ENCODE results near the gene BCL2L12. TPM values are rescaled to one million over a fixed set of nuclear protein-coding genes. Genes with fewer than 3 reads are reported as not detected.
"Not testable (repeated sequence)": the region's sequence is repeated elsewhere in the genome, so short reads cannot be mapped to it uniquely, and the experiment has no call there.

The BCL2L12 gene, protein sequence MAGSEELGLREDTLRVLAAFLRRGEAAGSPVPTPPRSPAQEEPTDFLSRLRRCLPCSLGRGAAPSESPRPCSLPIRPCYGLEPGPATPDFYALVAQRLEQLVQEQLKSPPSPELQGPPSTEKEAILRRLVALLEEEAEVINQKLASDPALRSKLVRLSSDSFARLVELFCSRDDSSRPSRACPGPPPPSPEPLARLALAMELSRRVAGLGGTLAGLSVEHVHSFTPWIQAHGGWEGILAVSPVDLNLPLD
- 1 to 10 TPM; 2.5 to 3.0 TPM for total RNA-seq

- H3K27ac ChIP-seq: peak within 1 kb of the TSS; percentile 80 to 93
- ATAC-seq (ENCODE audit: insufficient number of reproducible peaks, low FRiP score, low read depth) (peak; percentile 63), DNase-seq (ENCODE audit: low spot score) (peak; percentile 91)
- no peaks in the 10 kb centered on the region for H3K27me3 ChIP-seq (replicated peaks; ENCODE audit: insufficient read depth)
- H3K36me3 ChIP-seq: peaks cover 17% of the 10 kb centered on the region
- peak within 1 kb of the TSS; percentile 89 for H3K4me3 ChIP-seq
- no peaks in the 10 kb centered on the region for H3K9me3 ChIP-seq
- no peak for TF ChIP-seq CTCF (IDR thresholded peaks at IDR 0.05)
- peaks cover 10 to 18% of the 10 kb centered on the region in 2 donors for H3K4me1 ChIP-seq (ENCODE audit: control insufficient read depth in 1 of 2, low read depth in 2 of 2)
Observed at GRCh38 chr19:49665351-49666119, at the start of gene BCL2L12, which contains the start of gene IRF3. Gene BCL2L12, plus strand, starts transcription at chr19:49665933. Its CDS starts 760 bp downstream, at chr19:49666693. Gene IRF3, minus strand, starts transcription at chr19:49665857. Its CDS starts 1,019 bp downstream, at chr19:49664838.

- no peak overlapping the region for H3K4me3 ChIP-seq
- no peaks in the 10 kb centered on the region for H3K9me3 ChIP-seq
- DNase-seq (ENCODE audit: low spot score) (no peak), ATAC-seq (ENCODE audit: insufficient number of reproducible peaks, low FRiP score, low read depth) (no peak)
- peaks cover 0 to 3% of the 10 kb centered on the region in 2 donors for H3K4me1 ChIP-seq (ENCODE audit: control insufficient read depth in 1 of 2, low read depth in 2 of 2)
- H3K27ac ChIP-seq: no peak overlapping the region
- no peaks in the 10 kb centered on the region for H3K27me3 ChIP-seq (replicated peaks; ENCODE audit: insufficient read depth)
- H3K36me3 ChIP-seq: peaks cover 43% of the 10 kb centered on the region
- TF ChIP-seq CTCF (IDR thresholded peaks at IDR 0.05): no peak
Observed at GRCh38 chr19:49616532-49616931, 49.2 kb upstream of the BCL2L12 start.

- H3K27ac ChIP-seq: no peak overlapping the region
- no peak for ATAC-seq (ENCODE audit: insufficient number of reproducible peaks, low FRiP score, low read depth)
- DNase-seq (ENCODE audit: low spot score): no peak
- TF ChIP-seq CTCF (IDR thresholded peaks at IDR 0.05): no peak
- no peak overlapping the region for H3K4me3 ChIP-seq
- H3K9me3 ChIP-seq: no peaks in the 10 kb centered on the region
- H3K27me3 ChIP-seq (replicated peaks; ENCODE audit: insufficient read depth): no peaks in the 10 kb centered on the region
- peaks cover 0 to 3% of the 10 kb centered on the region in 2 donors for H3K4me1 ChIP-seq (ENCODE audit: control insufficient read depth in 1 of 2, low read depth in 2 of 2)
- H3K36me3 ChIP-seq: peaks cover 46% of the 10 kb centered on the region
Observed at GRCh38 chr19:49616945-49617344, 48.8 kb upstream of the BCL2L12 start.

- DNase-seq (ENCODE audit: low spot score); H3K27ac ChIP-seq; H3K27me3 ChIP-seq (replicated peaks; ENCODE audit: insufficient read depth); H3K4me3 ChIP-seq; ATAC-seq (ENCODE audit: insufficient number of reproducible peaks, low FRiP score, low read depth); H3K4me1 ChIP-seq (ENCODE audit: control insufficient read depth in 1 of 2, low read depth in 2 of 2); H3K9me3 ChIP-seq: not testable (repeated sequence)
- peaks cover 51% of the 10 kb centered on the region for H3K36me3 ChIP-seq
Observed at GRCh38 chr19:49617860-49618259, 47.9 kb upstream of the BCL2L12 start.

DNA sequence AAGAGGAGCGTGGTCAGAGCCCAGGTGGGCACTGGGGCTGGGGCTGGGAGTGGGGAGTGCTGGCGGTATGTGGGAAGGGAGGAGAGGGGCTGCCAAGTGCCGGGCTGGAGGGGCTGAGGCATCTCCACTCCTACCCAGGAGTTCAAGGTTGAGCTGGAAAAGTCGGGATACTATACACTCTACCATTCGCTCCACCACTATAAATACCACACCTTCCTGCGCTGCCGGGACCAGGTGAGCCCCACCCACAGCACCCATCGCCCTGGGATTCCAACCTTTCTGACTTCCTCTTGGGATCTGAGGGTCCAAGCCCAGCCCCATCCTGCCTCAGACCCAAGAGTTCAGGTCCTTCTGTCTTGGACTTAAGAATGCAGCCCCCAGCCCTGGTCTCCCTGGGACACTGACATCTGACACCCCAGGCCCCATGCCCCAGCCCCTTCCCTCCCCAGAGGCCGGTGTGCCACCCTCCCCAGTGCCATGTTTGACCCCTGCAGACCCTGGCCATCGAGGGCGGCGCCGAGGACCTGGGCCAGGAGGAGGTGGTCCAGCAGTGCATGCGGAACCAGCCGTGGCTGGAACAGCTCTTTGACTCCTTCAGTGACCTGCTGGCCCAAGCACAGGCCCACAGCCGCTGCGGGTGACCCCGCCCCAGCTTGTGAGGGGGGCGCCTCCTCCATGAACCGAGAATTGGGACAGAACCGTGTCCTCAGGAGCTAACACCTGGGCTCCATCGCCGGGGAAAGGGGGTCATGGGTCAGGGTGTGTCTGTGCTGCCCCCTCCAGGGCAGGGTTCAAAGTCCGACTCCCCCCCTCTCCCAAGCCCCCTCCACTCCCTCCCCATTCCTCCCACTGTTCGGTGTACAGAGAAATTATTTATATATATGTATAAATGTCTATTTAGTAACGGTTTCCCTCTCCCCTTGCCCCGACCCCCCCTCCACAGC, 40.5 kb upstream of the BCL2L12 start:
- H3K4me1 ChIP-seq (ENCODE audit: control insufficient read depth in 1 of 2, low read depth in 2 of 2): peaks cover 0 to 8% of the 10 kb centered on the region in 2 donors

More for the DNA sequence above, 40.5 kb upstream of the BCL2L12 start:
- Histone ChIP-seq H3K27ac (no peak overlapping the region), H3K4me3 (no peak overlapping the region), H3K27me3 (replicated peaks; ENCODE audit: insufficient read depth) (no peaks in the 10 kb centered on the region), H3K36me3 (peaks cover 30% of the 10 kb centered on the region), H3K9me3 (no peaks in the 10 kb centered on the region)
- DNase-seq (ENCODE audit: low spot score) (no peak), ATAC-seq (ENCODE audit: insufficient number of reproducible peaks, low FRiP score, low read depth) (no peak)
- TF ChIP-seq CTCF (IDR thresholded peaks at IDR 0.05): no peak

Measured in thoracic aorta (tissue), 2 donors.